ENCODE results near the gene NEGR1. TPM values are rescaled to one million over a fixed set of nuclear protein-coding genes. Genes with fewer than 3 reads are reported as not detected.

Gene NEGR1
- total RNA-seq, 2 donors from 2014 or later = 0.08 TPM; not detected in 1

DNA sequence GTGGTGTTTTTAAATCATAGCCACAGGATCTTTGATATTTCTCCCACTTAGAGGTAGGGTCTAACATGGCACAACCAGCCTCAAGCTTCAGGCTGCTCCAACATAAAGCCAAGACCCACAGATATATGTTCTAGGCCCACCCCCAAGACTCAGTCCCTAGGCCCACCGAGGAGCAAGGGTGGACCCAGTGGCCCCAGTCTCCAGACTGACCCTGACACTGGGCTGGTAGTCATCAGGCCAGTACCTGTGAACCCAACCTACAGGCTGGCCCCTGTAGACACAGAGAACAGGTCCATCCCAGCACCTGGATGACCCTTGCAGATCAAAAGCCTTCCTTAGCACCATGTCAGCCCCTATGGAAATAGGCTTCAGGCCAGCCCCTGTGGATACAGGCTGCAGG lies 60.5 kb downstream of the NEGR1 start:
- H3K27me3 Mint-ChIP-seq = no peaks in the 10 kb centered on the region
- ATAC-seq = no peak
- no peak for DNase-seq
- H3K27ac Mint-ChIP-seq = no peak overlapping the region
- no peak overlapping the region for H3K4me3 Mint-ChIP-seq
- H3K4me1 Mint-ChIP-seq = no peaks in the 10 kb centered on the region
- H3K9me3 ChIP-seq (ENCODE audit: control insufficient read depth, low read length, poor library complexity, severe bottlenecking) = no peaks in the 10 kb centered on the region
- H3K36me3 Mint-ChIP-seq (ENCODE audit: low read depth) = no peaks in the 10 kb centered on the region

DNA sequence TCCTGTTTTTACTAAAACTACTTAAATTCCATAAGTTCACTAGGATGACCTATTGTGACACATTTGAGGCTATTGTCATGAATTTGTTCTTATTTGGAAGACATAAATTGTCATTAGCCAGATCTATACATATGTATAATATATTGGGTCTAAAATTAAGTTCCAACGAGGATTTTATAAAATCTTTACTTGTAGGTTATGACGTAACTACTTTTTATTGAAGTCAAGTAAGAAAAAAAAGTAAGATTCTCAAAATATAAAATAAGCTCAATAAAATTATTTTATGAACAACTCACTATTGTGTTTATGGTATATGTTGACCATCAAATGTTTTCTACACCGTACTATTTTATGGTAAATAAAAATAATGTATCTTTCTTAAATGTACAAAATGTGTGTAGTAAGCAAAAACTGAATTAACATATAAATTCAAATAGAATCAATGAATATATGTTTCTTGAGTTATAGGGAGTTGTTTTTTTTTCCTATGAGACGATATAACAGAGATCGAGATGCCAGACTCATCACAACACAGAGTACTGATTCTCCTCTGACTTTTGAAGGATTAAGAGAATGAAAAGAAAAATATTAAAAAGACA lies 64.1 kb downstream of the NEGR1 start:
- no peak for DNase-seq
- no peak overlapping the region for H3K27ac Mint-ChIP-seq

DNA sequence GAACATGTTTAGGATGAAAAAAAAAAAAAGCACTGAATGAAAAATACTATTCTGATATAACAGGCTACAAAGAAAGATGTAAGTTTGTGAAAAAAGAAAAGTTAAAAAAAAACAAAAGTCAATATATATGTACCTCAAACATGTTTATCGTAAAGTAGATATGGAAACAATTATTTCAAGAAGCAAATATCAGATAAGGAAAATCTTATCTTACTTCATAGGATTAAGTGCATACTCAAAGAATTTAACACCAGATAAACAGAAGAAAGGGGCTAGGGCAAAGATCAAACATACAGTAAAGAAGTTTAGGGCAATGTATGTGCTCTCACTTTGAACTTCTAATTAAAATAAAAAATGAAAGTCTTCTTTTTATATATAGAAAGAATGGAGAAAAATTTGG lies 75.3 kb downstream of the NEGR1 start:
- Mint-ChIP-seq H3K4me3 (no peak overlapping the region), H3K4me1 (no peaks in the 10 kb centered on the region), H3K27ac (no peak overlapping the region), H3K27me3 (no peaks in the 10 kb centered on the region), H3K36me3 (ENCODE audit: low read depth) (no peaks in the 10 kb centered on the region)
- DNase-seq (no peak), ATAC-seq (no peak)
- no peaks in the 10 kb centered on the region for H3K9me3 ChIP-seq (ENCODE audit: control insufficient read depth, low read length, poor library complexity, severe bottlenecking)

More for the DNA sequence above, 64.1 kb downstream of the NEGR1 start:
- Mint-ChIP-seq H3K4me3 (no peak overlapping the region), H3K36me3 (ENCODE audit: low read depth) (no peaks in the 10 kb centered on the region), H3K27me3 (no peaks in the 10 kb centered on the region), H3K4me1 (no peaks in the 10 kb centered on the region)
- H3K9me3 ChIP-seq (ENCODE audit: control insufficient read depth, low read length, poor library complexity, severe bottlenecking) = no peaks in the 10 kb centered on the region
- ATAC-seq = no peak

DNA sequence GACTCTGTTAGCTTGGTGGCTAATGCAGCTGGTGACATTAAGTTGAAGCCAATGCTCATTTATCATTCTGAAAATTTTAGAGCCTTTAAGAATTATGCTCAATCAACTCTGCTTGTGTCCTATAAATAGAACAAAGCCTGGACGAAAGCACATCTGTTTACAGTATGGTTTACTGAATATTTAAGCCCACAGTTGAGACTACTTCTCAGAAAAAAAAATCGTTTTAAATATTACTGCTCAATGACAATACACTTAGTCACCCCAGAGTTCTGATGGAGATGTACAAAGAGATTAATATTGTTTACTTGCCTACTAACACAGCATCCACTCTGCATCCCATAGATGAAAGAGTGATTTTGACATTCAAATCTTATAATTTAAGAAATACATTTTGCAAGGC lies 79.6 kb downstream of the NEGR1 start:
- DNase-seq (no peak), ATAC-seq (no peak)
- Mint-ChIP-seq H3K27ac (no peak overlapping the region), H3K27me3 (no peaks in the 10 kb centered on the region), H3K4me3 (no peak overlapping the region), H3K4me1 (no peaks in the 10 kb centered on the region), H3K36me3 (ENCODE audit: low read depth) (no peaks in the 10 kb centered on the region)
- no peaks in the 10 kb centered on the region for H3K9me3 ChIP-seq (ENCODE audit: control insufficient read depth, low read length, poor library complexity, severe bottlenecking)

DNA sequence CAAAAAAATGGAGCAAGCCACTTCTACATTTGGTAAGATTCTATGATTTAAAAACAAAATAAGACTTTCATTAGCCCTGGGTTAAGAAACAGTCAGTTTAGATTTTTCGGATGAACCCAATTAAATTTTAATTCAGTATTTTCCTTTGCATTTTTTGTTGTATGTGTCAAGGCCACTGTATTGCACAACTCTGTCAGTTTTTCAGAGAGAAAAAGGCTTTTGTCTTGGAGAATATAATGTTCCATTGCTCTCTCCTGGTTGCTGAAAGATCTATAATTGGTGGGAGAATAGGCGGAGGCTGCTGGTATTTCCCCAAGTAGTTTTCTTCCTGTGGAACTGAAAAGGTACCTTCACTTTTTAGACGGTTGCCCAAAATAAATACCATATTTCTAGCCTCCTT lies 84.6 kb downstream of the NEGR1 start:
- Mint-ChIP-seq H3K27ac (no peak overlapping the region), H3K27me3 (no peaks in the 10 kb centered on the region), H3K4me1 (no peaks in the 10 kb centered on the region), H3K4me3 (no peak overlapping the region), H3K36me3 (ENCODE audit: low read depth) (no peaks in the 10 kb centered on the region)
- ATAC-seq = no peak
- no peak for DNase-seq
- H3K9me3 ChIP-seq (ENCODE audit: control insufficient read depth, low read length, poor library complexity, severe bottlenecking) = no peaks in the 10 kb centered on the region

DNA sequence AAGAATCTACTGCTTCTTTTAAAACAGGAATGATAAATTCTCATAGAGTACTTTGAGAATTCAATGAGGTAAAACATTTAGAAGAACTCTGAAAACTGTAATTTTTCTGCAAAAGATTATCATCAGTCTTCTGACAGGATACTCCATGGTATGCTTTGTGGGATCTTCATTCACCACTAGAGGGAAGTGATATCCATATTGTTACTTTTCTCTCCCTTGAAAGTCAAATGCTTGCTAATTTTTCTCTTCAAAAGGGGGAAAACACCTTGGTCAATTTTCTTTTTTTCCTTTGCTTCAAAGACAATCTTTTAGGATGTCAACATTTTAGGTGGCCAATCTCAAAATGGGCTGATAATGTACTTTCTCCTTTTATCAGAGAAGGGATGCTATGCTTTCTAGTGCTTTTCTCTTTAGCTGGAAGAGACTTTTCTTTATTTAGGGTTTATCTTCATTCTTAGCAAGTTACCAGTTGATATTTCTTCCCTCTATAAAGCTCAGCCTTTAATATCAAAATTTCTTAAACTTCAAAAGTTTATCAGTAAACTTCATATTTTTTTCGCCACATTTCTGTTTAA lies 95.5 kb downstream of the NEGR1 start:
- Mint-ChIP-seq H3K27ac (no peak overlapping the region), H3K4me3 (no peak overlapping the region), H3K36me3 (ENCODE audit: low read depth) (no peaks in the 10 kb centered on the region), H3K27me3 (no peaks in the 10 kb centered on the region), H3K4me1 (no peaks in the 10 kb centered on the region)
- no peaks in the 10 kb centered on the region for H3K9me3 ChIP-seq (ENCODE audit: control insufficient read depth, low read length, poor library complexity, severe bottlenecking)
- DNase-seq (no peak), ATAC-seq (no peak)

DNA sequence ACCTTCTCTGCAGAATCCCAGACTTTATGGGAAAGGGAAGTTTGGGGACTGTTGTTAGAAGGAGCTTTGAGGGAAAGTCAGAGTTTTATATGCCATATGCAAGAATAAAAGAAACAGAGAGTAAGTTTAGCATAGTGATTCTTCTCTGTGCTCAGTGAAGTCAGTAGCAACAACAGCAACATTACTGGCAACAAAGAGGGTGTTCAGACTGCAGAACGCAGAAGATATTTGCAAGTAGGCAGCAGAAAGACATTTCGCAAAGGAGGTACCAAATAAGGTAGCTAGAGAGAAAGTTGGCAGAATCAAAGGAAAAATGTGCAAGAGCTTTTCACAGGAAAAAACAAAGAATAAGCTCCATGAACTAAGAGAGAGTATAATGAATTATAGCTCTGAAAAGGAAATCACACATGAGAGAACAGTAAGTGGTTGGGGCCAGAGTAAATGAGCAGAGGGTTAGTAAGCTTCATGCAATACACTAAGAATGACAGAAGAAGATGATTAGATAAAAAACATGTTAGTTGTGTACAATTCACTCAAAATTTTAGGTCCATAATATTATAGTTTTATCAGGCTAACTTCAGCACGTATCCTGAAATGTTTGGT lies 98.1 kb downstream of the NEGR1 start:
- no peak for DNase-seq
- Mint-ChIP-seq H3K4me1 (no peaks in the 10 kb centered on the region), H3K27ac (no peak overlapping the region), H3K4me3 (no peak overlapping the region), H3K36me3 (ENCODE audit: low read depth) (no peaks in the 10 kb centered on the region), H3K27me3 (no peaks in the 10 kb centered on the region)
- no peaks in the 10 kb centered on the region for H3K9me3 ChIP-seq (ENCODE audit: control insufficient read depth, low read length, poor library complexity, severe bottlenecking)
- ATAC-seq = no peak

DNA sequence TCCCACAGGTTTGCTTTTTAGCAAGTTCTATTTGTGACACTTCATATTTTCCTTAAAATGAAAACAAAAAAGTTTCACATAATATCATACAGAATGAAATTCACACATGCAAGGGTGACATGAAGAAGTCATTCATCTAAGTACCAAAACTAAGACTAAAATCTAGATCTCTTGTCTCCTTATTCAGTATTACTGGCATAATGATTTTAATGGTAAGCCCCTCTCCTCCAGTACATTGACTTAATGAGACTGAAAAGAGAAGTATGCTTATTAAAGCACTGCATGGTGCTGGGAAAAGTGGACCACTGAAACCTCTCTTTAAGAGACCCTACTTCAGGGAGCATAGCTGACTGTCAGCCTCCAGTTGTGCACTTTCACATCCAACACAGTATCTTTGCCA lies 99.5 kb downstream of the NEGR1 start:
- H3K9me3 ChIP-seq (ENCODE audit: control insufficient read depth, low read length, poor library complexity, severe bottlenecking) = no peaks in the 10 kb centered on the region
- no peak for ATAC-seq
- no peak for DNase-seq
- H3K27me3 Mint-ChIP-seq = no peaks in the 10 kb centered on the region
- no peaks in the 10 kb centered on the region for H3K4me1 Mint-ChIP-seq
- H3K27ac Mint-ChIP-seq = no peak overlapping the region
- no peak overlapping the region for H3K4me3 Mint-ChIP-seq
- H3K36me3 Mint-ChIP-seq (ENCODE audit: low read depth) = no peaks in the 10 kb centered on the region

DNA sequence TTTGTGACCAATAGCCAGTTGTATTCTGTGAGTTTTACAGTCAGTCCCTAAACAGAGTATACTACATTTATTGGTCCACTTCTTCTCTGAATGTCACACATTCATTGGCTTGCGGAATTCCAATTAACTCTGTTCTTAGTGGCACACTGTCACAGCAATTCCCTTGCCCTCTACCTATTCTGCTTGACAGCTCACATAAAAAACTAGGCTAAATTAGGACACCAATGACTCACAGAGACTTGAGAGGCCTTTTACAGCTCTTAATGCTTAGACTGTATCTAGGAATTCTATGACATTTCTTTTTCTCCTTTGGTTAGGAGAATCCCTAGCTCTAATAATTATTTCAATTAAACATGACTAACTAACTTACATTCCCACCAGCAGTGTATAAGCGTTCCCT lies 104.1 kb downstream of the NEGR1 start:
- no peaks in the 10 kb centered on the region for H3K4me1 Mint-ChIP-seq
- no peak overlapping the region for H3K4me3 Mint-ChIP-seq
- H3K27me3 Mint-ChIP-seq = no peaks in the 10 kb centered on the region
- no peaks in the 10 kb centered on the region for H3K9me3 ChIP-seq (ENCODE audit: control insufficient read depth, low read length, poor library complexity, severe bottlenecking)
- H3K27ac Mint-ChIP-seq = no peak overlapping the region
- ATAC-seq (no peak), DNase-seq (no peak)
- H3K36me3 Mint-ChIP-seq (ENCODE audit: low read depth) = no peaks in the 10 kb centered on the region

DNA sequence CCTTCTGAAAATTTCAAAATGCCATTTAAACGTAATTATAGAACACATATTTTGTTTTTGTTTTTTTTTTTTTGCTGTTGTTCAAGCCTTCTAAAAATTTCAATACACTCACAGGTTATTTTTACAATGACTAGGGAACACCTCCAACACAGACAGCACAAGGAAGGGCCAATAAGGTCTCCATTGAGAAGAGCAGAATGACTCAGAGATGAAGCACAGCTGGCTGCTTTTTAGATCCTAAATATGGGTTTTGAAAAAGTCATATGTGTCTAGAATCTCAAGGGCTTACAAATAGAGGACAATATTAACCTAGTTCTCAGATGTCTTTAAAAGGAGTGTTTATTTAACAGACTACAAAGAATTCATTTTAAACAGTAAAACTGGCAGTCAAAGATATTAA lies 104.6 kb downstream of the NEGR1 start:
- H3K27me3 Mint-ChIP-seq = no peaks in the 10 kb centered on the region
- DNase-seq = no peak
- no peak for ATAC-seq
- no peak overlapping the region for H3K27ac Mint-ChIP-seq
- H3K4me1 Mint-ChIP-seq = no peaks in the 10 kb centered on the region
- no peaks in the 10 kb centered on the region for H3K36me3 Mint-ChIP-seq (ENCODE audit: low read depth)
- H3K9me3 ChIP-seq (ENCODE audit: control insufficient read depth, low read length, poor library complexity, severe bottlenecking) = no peaks in the 10 kb centered on the region
- H3K4me3 Mint-ChIP-seq = no peak overlapping the region

DNA sequence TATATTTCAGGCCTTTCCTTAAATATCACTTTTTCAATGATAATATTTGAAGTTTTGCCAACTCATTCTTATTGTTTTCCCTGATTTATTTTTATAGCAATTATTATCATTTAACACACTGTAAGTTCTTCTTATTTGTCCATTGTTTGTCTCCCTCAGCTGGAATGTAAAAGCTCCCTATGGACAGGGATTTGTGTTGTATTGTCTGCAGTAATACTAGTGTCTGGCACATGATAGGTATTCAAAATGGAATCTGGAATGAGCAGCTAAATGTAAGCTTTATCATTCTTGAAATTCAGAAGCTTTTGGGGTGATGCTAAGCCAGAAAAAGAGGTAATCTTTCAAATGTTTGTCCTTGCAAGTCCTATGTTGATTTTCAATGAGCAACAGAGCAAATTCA lies 112.1 kb downstream of the NEGR1 start:
- Mint-ChIP-seq H3K36me3 (ENCODE audit: low read depth) (no peaks in the 10 kb centered on the region), H3K27me3 (no peaks in the 10 kb centered on the region), H3K4me3 (no peak overlapping the region), H3K4me1 (no peaks in the 10 kb centered on the region), H3K27ac (no peak overlapping the region)
- ATAC-seq (no peak), DNase-seq (no peak)
- no peaks in the 10 kb centered on the region for H3K9me3 ChIP-seq (ENCODE audit: control insufficient read depth, low read length, poor library complexity, severe bottlenecking)

DNA sequence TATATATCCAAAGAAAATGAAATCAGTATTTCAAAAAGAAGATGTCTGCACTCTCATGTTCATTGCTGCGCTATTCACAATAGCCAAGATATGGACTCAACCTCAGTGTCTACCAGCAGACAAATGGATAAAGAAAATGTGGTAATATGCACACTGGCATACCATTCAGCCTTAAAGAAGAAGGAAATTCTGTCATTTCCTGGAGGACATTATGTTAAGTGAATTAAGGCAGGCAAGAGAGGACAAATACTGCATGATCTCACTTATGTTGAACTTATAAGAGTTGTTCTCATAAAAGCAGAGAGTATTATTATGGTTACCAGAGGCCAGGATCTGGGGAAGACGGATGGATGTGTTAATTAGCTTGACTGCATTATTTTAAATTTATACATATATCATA lies 115.9 kb downstream of the NEGR1 start:
- ATAC-seq = no peak
- no peaks in the 10 kb centered on the region for H3K36me3 Mint-ChIP-seq (ENCODE audit: low read depth)
- H3K27me3 Mint-ChIP-seq = no peaks in the 10 kb centered on the region
- DNase-seq = no peak
- H3K4me1 Mint-ChIP-seq = no peaks in the 10 kb centered on the region
- no peak overlapping the region for H3K4me3 Mint-ChIP-seq
- no peaks in the 10 kb centered on the region for H3K9me3 ChIP-seq (ENCODE audit: control insufficient read depth, low read length, poor library complexity, severe bottlenecking)
- H3K27ac Mint-ChIP-seq = no peak overlapping the region

DNA sequence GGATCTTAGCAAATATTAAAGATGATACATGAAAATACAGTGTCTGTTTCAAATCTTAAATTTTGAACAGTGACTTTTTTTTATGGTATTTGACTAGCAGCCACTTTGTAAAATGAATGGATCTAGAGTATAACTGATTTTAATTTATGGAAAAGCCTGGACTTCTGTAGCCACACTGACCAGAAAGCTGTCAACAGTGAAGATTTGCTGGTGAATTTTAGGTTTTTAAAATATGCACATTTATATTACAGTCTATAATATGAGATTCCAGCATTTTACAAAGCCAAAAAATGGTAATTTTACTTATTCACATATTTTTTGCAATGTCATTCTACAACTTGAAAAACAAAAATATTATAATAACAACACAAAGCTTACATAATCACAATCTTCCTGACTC lies 131.8 kb downstream of the NEGR1 start:
- Mint-ChIP-seq H3K36me3 (ENCODE audit: low read depth) (no peaks in the 10 kb centered on the region), H3K27ac (no peak overlapping the region), H3K4me1 (no peaks in the 10 kb centered on the region), H3K4me3 (no peak overlapping the region), H3K27me3 (no peaks in the 10 kb centered on the region)
- DNase-seq (no peak), ATAC-seq (no peak)
- H3K9me3 ChIP-seq (ENCODE audit: control insufficient read depth, low read length, poor library complexity, severe bottlenecking) = no peaks in the 10 kb centered on the region

DNA sequence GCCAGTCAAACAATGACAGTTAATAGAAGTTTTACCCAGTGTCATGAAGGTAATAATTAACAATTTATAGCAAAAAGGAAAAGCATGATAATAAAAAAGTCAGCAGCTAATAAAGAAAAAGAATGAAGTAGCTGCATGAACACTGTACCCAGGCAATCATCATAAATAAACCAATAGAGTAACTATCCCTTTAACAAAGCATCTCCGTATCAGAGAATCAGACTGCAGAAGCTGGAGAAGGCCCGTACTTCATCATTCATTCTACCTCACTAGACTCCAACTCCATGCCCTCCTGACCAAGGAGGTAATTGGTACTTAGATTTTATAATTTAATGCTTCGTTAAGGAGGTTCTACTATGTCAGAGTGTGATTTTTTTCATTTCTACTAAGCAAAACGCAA lies 140.5 kb downstream of the NEGR1 start:
- no peaks in the 10 kb centered on the region for H3K27me3 Mint-ChIP-seq
- H3K4me1 Mint-ChIP-seq = no peaks in the 10 kb centered on the region
- ATAC-seq (no peak), DNase-seq (no peak)
- H3K27ac Mint-ChIP-seq = no peak overlapping the region
- H3K9me3 ChIP-seq (ENCODE audit: control insufficient read depth, low read length, poor library complexity, severe bottlenecking) = no peaks in the 10 kb centered on the region
- no peaks in the 10 kb centered on the region for H3K36me3 Mint-ChIP-seq (ENCODE audit: low read depth)
- no peak overlapping the region for H3K4me3 Mint-ChIP-seq
